Nephron (organoid): ENCODE results near the gene PROZ.

ENCODE experiments used
- H3K27ac Mint-ChIP-seq, 3 experiments: 2 replicates each; pipeline ENCODE4 v1.8.0; 2020; ENCODE audit warnings: mixed read lengths in 3 of 3, mild to moderate bottlenecking in 2 of 3, moderate library complexity in 1 of 3
- H3K27me3 Mint-ChIP-seq: 2 replicates; pipeline ENCODE4 v1.8.0; 2021; ENCODE audit warnings: low read depth, mild to moderate bottlenecking, moderate library complexity, mixed read lengths
- H3K36me3 Mint-ChIP-seq: 2 replicates; pipeline ENCODE4 v1.8.0; 2020; ENCODE audit warnings: low read depth, mixed read lengths
- H3K4me1 Mint-ChIP-seq: 2 replicates; pipeline ENCODE4 v1.8.0; 2020; ENCODE audit warnings: mixed read lengths
- H3K4me3 Mint-ChIP-seq, 3 experiments: 2 replicates each; pipeline ENCODE4 v1.8.0; 2020; ENCODE audit warnings: mild to moderate bottlenecking in 3 of 3, mixed read lengths in 3 of 3, moderate library complexity in 2 of 3
- H3K9me3 Mint-ChIP-seq: 2 replicates; pipeline ENCODE4 v1.8.0; 2020; ENCODE audit warnings: mixed read lengths
- TF ChIP-seq, protein P1 (sequence below), 3 experiments: fragments of 200-600 bp; sonication (generic); IDR thresholded peaks; one replicate each; pipeline ENCODE4 v1.5.0; 2021; ENCODE audit warnings: antibody characterized with exemption in 3 of 3; ENCODE audit not compliant: unreplicated experiment in 3 of 3

The PROZ gene

DNA sequence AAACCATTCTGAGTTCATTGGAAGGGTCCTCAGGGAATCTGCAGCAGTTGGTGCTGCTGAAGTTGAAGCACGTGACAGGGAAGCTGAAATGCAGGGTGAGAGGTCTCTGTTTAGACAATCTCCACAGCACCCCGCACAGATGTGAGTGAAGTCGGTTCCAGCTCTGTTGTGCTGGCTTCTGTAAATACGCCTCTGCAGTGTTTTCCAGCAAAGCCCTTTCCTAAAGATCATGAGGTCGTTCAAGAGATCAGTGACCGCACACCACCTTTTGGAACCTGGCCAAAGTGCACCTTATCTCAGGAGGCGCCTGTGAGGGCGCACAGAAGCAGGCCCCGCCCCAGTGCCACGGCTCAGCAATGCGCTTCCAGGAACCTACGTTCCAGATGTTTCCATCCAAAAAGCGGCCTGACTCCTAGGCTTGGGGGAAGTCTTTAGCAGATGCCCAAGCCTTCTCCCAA lies 61.7 kb downstream of the PROZ start:
- TF ChIP-seq, protein P1, sequence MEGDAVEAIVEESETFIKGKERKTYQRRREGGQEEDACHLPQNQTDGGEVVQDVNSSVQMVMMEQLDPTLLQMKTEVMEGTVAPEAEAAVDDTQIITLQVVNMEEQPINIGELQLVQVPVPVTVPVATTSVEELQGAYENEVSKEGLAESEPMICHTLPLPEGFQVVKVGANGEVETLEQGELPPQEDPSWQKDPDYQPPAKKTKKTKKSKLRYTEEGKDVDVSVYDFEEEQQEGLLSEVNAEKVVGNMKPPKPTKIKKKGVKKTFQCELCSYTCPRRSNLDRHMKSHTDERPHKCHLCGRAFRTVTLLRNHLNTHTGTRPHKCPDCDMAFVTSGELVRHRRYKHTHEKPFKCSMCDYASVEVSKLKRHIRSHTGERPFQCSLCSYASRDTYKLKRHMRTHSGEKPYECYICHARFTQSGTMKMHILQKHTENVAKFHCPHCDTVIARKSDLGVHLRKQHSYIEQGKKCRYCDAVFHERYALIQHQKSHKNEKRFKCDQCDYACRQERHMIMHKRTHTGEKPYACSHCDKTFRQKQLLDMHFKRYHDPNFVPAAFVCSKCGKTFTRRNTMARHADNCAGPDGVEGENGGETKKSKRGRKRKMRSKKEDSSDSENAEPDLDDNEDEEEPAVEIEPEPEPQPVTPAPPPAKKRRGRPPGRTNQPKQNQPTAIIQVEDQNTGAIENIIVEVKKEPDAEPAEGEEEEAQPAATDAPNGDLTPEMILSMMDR (IDR thresholded peaks at IDR 0.05; ENCODE audit: unreplicated experiment in 3 of 3): no peak
- peaks cover 30% of the 10 kb centered on the region for H3K36me3 Mint-ChIP-seq
- no peak overlapping the region for H3K4me3 Mint-ChIP-seq
- H3K27me3 Mint-ChIP-seq: no peaks in the 10 kb centered on the region
- no peak overlapping the region for H3K27ac Mint-ChIP-seq
- no peaks in the 10 kb centered on the region for H3K4me1 Mint-ChIP-seq
- H3K9me3 Mint-ChIP-seq: no peaks in the 10 kb centered on the region

DNA sequence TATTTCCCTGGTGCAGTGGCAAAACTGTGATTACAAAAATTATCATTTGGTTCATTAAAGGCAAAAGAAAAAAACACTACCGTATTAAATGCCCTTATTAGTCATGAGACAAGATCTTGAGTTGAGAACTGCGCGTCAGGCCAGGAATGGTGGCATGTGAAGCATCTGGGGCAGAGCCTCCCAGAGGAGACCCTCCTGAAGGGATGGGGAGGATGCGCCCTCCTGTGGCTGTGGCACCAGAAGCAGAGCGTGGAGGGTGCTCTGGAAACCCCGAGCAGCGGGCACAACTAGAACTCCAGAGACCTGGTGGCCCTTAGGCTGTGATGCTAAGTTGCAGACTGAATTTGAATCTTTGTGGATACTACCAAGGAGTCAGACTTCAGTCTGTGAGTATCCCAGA lies 62.4 kb downstream of the PROZ start:
- no peaks in the 10 kb centered on the region for H3K27me3 Mint-ChIP-seq
- H3K4me1 Mint-ChIP-seq: no peaks in the 10 kb centered on the region
- no peak overlapping the region for H3K27ac Mint-ChIP-seq
- no peak overlapping the region for H3K4me3 Mint-ChIP-seq
- peaks cover 30% of the 10 kb centered on the region for H3K36me3 Mint-ChIP-seq
- TF ChIP-seq, protein P1 (IDR thresholded peaks at IDR 0.05; ENCODE audit: unreplicated experiment in 3 of 3): no peak
- H3K9me3 Mint-ChIP-seq: no peaks in the 10 kb centered on the region
